ENCODE measurements around the gene NRROS. TPM values are rescaled to one million over a fixed set of nuclear protein-coding genes. Genes with fewer than 3 reads are reported as not detected.

The NRROS gene
- total and polyA plus RNA-seq, 2 donors from 2014 or later, result 2.0 to 11.6 TPM

GRCh38 chr3:196689941-196690660 lies 50.6 kb downstream of the NRROS start:
- FAIRE-seq, result no peak
- Histone ChIP-seq H3K4me1 (ENCODE audit: control insufficient read depth in 2 of 3, insufficient read depth in 2 of 3, low read depth in 1 of 3, low read length in 3 of 3) (no peaks in the 10 kb centered on the region), H3K4me3 (ENCODE audit: low read length in 3 of 3) (no peak overlapping the region), H3K27ac (ENCODE audit: low read depth in 2 of 2, low read length in 2 of 2) (no peak overlapping the region), H3K9ac (ENCODE audit: low read length in 3 of 3) (no peak overlapping the region), H3K9me3 (ENCODE audit: control insufficient read depth in 2 of 3, insufficient read depth in 1 of 3, low read length in 3 of 3) (no peaks in the 10 kb centered on the region), H3K36me3 (ENCODE audit: control insufficient read depth in 2 of 3, insufficient read depth in 3 of 3, low read length in 3 of 3) (no peaks in the 10 kb centered on the region), H3K27me3 (ENCODE audit: control insufficient read depth, insufficient read depth, low read length) (no peaks in the 10 kb centered on the region)
- intact Hi-C loops (cut with DNase I), result loop anchor here (10.0 kb wide), 1 partner anchor 75 kb away; no protein-coding TSS in a partner anchor
- DNase-seq, result no peak
- TF ChIP-seq, protein P1, sequence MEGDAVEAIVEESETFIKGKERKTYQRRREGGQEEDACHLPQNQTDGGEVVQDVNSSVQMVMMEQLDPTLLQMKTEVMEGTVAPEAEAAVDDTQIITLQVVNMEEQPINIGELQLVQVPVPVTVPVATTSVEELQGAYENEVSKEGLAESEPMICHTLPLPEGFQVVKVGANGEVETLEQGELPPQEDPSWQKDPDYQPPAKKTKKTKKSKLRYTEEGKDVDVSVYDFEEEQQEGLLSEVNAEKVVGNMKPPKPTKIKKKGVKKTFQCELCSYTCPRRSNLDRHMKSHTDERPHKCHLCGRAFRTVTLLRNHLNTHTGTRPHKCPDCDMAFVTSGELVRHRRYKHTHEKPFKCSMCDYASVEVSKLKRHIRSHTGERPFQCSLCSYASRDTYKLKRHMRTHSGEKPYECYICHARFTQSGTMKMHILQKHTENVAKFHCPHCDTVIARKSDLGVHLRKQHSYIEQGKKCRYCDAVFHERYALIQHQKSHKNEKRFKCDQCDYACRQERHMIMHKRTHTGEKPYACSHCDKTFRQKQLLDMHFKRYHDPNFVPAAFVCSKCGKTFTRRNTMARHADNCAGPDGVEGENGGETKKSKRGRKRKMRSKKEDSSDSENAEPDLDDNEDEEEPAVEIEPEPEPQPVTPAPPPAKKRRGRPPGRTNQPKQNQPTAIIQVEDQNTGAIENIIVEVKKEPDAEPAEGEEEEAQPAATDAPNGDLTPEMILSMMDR (IDR thresholded peaks at IDR 0.05; ENCODE audit: borderline replicate concordance, extremely low read depth, insufficient read depth), result no peak

DNA sequence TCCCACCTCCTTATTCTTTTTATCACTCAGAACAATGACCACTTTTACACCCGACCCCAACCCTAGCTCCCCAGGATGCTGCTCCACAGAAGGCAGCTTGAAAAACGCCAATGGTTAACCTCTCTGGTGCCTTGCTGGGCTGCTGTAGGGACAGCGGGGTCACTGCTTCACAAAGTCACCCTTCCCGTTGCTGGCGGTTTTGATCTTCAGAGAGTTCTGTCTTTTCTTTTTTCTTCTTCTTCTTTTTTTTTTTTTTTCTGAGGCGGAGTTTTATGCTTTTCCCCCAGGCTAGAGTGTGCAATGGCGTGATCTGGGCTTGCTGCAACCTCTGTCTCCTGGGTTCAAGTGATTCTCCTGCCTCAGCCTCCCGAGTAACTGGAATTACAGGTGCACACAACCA lies 51.9 kb downstream of the NRROS start:
- no peak overlapping the region for H3K9ac ChIP-seq (ENCODE audit: low read length in 3 of 3)
- H3K4me1 ChIP-seq (ENCODE audit: control insufficient read depth in 2 of 3, insufficient read depth in 2 of 3, low read depth in 1 of 3, low read length in 3 of 3), result no peaks in the 10 kb centered on the region
- H3K27ac ChIP-seq (ENCODE audit: low read depth in 2 of 2, low read length in 2 of 2), result no peak overlapping the region
- intact Hi-C loops (cut with DNase I), result no loop called here
- no peak overlapping the region for H3K4me3 ChIP-seq (ENCODE audit: low read length in 3 of 3)
- no peaks in the 10 kb centered on the region for H3K36me3 ChIP-seq (ENCODE audit: control insufficient read depth in 2 of 3, insufficient read depth in 3 of 3, low read length in 3 of 3)
- DNase-seq, result no peak
- no peak for FAIRE-seq
- TF ChIP-seq, protein P1 (IDR thresholded peaks at IDR 0.05; ENCODE audit: borderline replicate concordance, extremely low read depth, insufficient read depth), result no peak
- H3K27me3 ChIP-seq (ENCODE audit: control insufficient read depth, insufficient read depth, low read length), result no peaks in the 10 kb centered on the region
- no peaks in the 10 kb centered on the region for H3K9me3 ChIP-seq (ENCODE audit: control insufficient read depth in 2 of 3, insufficient read depth in 1 of 3, low read length in 3 of 3)

DNA sequence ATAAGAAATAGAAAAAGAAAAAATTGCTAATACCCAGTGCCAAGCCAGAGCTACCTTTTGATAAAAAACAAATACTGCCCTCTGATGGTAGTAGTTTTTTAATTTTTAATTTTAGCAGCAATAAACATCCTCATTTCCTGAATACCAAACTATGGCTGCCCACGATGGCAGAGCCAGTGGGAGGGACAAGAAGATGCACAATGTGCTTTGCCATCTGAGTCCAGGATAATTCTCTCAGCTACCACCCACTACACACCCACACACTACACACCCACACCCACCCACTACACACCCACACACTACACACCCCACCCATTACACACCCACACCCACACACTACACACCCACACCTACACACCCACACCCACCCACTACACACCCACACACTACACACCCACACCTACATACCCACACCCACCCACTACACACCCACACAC lies 54.7 kb downstream of the NRROS start:
- intact Hi-C loops (cut with DNase I), result no loop called here
- Histone ChIP-seq H3K9ac (ENCODE audit: low read length in 3 of 3) (no peak overlapping the region), H3K27me3 (ENCODE audit: control insufficient read depth, insufficient read depth, low read length) (no peaks in the 10 kb centered on the region), H3K4me3 (ENCODE audit: low read length in 3 of 3) (no peak overlapping the region), H3K4me1 (ENCODE audit: control insufficient read depth in 2 of 3, insufficient read depth in 2 of 3, low read depth in 1 of 3, low read length in 3 of 3) (no peaks in the 10 kb centered on the region), H3K27ac (ENCODE audit: low read depth in 2 of 2, low read length in 2 of 2) (no peak overlapping the region), H3K36me3 (ENCODE audit: control insufficient read depth in 2 of 3, insufficient read depth in 3 of 3, low read length in 3 of 3) (no peaks in the 10 kb centered on the region), H3K9me3 (ENCODE audit: control insufficient read depth in 2 of 3, insufficient read depth in 1 of 3, low read length in 3 of 3) (no peaks in the 10 kb centered on the region)
- no peak for DNase-seq
- FAIRE-seq, result no peak
- TF ChIP-seq, protein P1 (IDR thresholded peaks at IDR 0.05; ENCODE audit: borderline replicate concordance, extremely low read depth, insufficient read depth), result no peak

Measured in kidney (tissue), 14 donors.